Activated CD8-positive, alpha-beta memory T cell treated with anti-CD3 and anti-CD28 coated beads for 36 hours (primary cell): Measurements from ENCODE around the gene DSCAM. TPM values are rescaled to one million over a fixed set of nuclear protein-coding genes. Genes with fewer than 3 reads are reported as not detected.

Source experiments
- CTCF ChIA-PET: fragments of 350-600 bp; sonication (Branson Sonifier 250); formaldehyde crosslinking; loops from one replicate; lab custom pipeline; 2021; ENCODE audit warnings: antibody characterized with exemption; lab: Charles Lee
- POLR2A ChIA-PET: fragments of 350-600 bp; sonication (Branson Sonifier 250); formaldehyde crosslinking; loops from one replicate; lab custom pipeline; 2021; ENCODE audit warnings: antibody characterized with exemption; lab: Charles Lee
- total RNA-seq, 2 experiments: library from RNA; stranded (reverse); gene quantifications; one replicate each; pipeline ENCODE4 v1.2.3, GENCODE V29; 2021

The DSCAM gene
- total RNA-seq, 2 experiments from 2014 or later: not detected

GRCh38 chr21:40788635-40789034 is 58.3 kb downstream of the DSCAM start:
- CTCF ChIA-PET: no interaction called here
- POLR2A ChIA-PET: no interaction called here

GRCh38 chr21:40783404-40783803 is 63.6 kb downstream of the DSCAM start:
- ChIA-PET CTCF (no interaction called here), POLR2A (no interaction called here)

- CTCF ChIA-PET: no interaction called here
- POLR2A ChIA-PET: no interaction called here
Measured at GRCh38 chr21:40770435-40771055, 76.4 kb downstream of the DSCAM start.

GRCh38 chr21:40769231-40769630 is 77.7 kb downstream of the DSCAM start:
- ChIA-PET POLR2A (no interaction called here), CTCF (no interaction called here)

GRCh38 chr21:40768056-40768455 is 78.9 kb downstream of the DSCAM start:
- ChIA-PET POLR2A (no interaction called here), CTCF (interaction anchor here (0.7 kb wide), 1 partner anchor 10 kb away, joined by 5 read pairs; no protein-coding TSS in a partner anchor)

DNA sequence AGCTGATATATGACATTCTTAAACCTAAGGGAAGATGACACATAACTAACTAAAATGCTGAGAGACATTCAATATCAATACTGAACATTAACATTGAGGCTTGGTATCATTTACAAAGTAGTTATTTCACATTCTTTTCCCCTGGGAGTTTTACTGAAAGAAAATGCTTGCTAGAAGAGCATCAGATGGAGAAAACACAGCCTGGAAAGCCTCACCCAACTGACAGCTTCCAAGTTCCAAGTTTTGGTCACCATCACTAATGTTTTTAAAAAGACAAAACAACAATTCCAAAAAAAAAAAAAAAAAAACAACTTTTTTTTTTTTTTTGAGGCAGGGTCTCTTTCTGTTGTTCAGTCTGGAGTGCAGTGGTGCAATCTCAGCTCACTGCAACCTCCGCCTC is 80.6 kb downstream of the DSCAM start:
- POLR2A ChIA-PET: no interaction called here
- CTCF ChIA-PET: no interaction called here

GRCh38 chr21:40765811-40766210 is 81.1 kb downstream of the DSCAM start:
- POLR2A ChIA-PET: no interaction called here
- CTCF ChIA-PET: no interaction called here

DNA sequence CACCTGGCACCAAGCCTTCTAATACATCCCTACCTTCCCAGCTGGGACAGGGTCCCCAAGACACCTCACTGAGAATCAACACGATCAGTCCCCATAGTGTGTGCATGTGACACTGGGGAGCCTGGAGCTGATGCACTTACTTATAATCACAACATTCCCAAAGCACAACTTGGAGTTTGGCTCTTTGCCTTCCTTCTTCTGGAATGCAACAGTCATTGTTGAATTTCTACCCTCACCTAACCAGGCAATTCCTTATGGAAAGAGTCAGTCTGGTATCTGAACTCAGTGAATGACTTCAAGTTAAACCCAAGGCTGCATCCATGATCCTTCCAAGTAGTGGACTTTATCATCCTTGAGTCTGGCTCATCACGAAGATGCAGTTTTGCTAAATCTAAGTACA is 86.1 kb downstream of the DSCAM start:
- POLR2A ChIA-PET: no interaction called here

DNA sequence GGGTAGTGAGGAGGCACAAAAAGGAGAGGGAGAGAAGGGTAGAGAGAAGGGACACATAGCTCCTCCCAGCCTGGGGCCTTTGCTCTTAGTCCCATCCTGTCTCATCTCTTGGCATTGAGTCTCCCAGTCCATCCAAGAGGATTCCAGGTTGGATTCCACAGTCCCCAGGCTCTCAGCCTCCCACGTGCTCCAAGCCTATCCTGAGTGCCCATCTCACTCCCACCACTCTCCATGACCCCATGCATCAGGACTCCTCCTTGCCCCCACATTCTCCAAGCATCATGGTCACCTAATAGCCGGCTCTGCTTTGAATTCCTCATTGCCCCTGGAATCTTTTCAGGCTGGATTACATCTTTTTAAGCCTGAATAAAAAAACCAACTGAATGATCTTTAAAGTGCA is 87.9 kb downstream of the DSCAM start:
- POLR2A ChIA-PET: no interaction called here

More for the DNA sequence above, 86.1 kb downstream of the DSCAM start:
- CTCF ChIA-PET: no interaction called here

GRCh38 chr21:40757366-40757765 is 89.6 kb downstream of the DSCAM start:
- POLR2A ChIA-PET: no interaction called here

More for the DNA sequence above, 87.9 kb downstream of the DSCAM start:
- CTCF ChIA-PET: no interaction called here

GRCh38 chr21:40754466-40754865 is 92.5 kb downstream of the DSCAM start:
- ChIA-PET POLR2A (no interaction called here), CTCF (no interaction called here)

More at GRCh38 chr21:40757366-40757765, 89.6 kb downstream of the DSCAM start:
- CTCF ChIA-PET: no interaction called here

DNA sequence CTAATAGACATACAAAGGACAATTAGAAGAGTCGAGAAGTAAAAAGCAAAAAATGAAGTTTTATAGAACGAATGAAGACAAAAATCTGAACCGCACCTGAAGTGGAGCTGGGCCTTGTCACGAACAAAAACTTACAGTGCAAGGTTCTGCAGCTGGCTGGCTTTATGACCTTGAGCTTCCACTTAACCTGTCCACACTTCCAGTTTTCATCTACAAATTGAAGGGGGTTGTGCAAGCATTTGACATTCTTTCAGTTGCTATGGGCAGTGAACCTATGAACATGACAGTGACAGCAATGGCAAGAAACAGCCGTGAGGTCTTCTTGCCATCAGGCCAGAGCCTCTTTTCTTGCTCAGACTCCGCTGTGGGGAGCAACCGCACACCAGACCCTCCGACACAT is 93.2 kb downstream of the DSCAM start:
- POLR2A ChIA-PET: no interaction called here
- CTCF ChIA-PET: no interaction called here

- ChIA-PET CTCF (no interaction called here), POLR2A (interaction anchor here (0.7 kb wide), 1 partner anchor 28 kb away, joined by 3 read pairs; no protein-coding TSS in a partner anchor)
Measured at GRCh38 chr21:40752125-40752524, 94.8 kb downstream of the DSCAM start.

GRCh38 chr21:40751221-40751620 is 95.7 kb downstream of the DSCAM start:
- ChIA-PET CTCF (no interaction called here), POLR2A (no interaction called here)

- ChIA-PET POLR2A (no interaction called here), CTCF (no interaction called here)
Measured at GRCh38 chr21:40736145-40736544, 110.8 kb downstream of the DSCAM start.

DNA sequence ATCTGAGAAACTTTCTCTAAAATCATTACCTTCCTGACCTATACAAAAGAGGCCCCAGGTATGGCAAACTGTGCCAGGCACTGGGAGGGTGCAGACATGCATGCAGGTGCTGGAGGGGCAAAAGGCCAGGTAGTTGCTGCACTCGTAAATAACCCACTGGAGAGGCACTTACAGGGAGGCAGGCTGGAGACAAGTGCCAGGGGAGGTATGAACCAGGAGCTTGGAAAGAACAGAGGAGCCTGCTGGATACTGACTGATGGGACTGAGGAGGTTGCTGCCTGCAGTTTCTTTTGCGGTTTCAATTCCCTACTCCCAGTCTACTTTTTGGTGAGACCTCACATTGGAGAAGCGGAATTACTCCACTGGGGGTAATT is 113.9 kb downstream of the DSCAM start:
- CTCF ChIA-PET: no interaction called here
- POLR2A ChIA-PET: no interaction called here

DNA sequence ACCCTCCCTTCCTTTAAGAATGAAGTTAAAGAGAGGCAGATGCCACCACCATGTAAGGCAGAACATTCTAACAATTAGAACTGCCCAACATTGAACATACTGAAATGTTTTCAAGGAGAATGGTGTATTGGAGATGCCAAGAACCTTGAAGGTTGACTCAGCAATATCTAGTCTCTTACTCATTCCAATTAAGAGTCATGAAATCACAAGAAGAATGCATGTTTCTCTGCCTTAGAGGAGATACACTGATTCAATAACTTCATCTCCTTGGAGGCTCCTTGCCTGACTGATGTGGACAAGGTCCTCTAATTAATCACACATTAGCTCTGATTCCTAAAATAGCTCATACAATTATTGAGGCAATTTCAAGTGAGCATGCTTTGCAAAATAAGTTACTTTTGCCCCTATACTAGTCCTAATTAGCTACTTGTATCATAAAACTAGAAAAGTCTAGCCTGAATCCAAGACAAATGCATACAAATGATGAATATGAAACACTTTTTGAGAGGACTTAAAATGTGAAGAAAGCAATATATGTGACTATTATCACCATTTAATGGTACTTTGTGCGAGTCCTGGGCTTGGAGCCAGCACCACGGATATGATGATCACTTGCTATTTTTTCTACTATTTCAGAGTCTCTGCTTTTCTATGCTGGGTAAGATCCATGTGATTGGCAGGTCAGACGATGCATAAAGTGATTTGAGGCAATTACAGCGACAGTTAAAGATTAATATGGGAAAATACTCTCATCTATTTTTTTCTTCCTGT is 114.5 kb downstream of the DSCAM start:
- ChIA-PET POLR2A (no interaction called here), CTCF (no interaction called here)

DNA sequence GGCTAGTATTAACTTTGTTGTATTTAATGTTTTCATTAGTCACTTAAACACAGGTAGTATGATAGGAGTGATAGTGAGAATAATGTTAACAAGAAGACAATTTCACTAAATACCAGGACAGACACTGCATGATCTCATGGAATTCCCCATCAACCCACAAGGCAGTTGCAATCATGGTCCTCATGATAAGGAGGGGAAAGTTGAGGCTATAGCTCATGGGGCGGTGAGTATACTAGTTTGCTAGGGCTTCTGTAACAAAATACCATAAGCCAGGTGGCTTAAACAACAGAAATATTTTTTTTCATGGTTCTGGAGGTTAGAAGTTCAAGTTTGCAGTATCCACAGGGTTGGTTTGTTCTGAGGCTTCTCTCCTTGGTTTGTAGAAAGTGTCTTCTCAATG is 115.8 kb downstream of the DSCAM start:
- POLR2A ChIA-PET: no interaction called here
- CTCF ChIA-PET: no interaction called here

DNA sequence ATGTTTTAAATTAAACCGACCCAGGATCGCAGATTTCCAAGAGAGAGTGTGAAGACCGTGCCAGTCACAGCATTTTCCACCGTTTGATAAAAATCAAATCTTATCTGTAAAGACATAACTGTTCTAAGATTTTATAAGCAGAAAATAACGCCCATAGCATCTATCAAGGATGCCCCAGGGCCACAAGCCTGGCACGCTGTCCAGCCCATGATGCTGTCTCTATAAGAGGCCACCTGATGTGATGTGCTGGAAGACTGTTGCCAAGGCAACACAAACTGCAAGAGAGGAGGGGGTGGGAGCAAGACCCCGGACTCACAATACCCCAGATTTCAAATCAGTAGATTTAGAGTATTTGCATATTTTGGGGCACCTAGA is 116.5 kb downstream of the DSCAM start:
- ChIA-PET POLR2A (no interaction called here), CTCF (no interaction called here)

DNA sequence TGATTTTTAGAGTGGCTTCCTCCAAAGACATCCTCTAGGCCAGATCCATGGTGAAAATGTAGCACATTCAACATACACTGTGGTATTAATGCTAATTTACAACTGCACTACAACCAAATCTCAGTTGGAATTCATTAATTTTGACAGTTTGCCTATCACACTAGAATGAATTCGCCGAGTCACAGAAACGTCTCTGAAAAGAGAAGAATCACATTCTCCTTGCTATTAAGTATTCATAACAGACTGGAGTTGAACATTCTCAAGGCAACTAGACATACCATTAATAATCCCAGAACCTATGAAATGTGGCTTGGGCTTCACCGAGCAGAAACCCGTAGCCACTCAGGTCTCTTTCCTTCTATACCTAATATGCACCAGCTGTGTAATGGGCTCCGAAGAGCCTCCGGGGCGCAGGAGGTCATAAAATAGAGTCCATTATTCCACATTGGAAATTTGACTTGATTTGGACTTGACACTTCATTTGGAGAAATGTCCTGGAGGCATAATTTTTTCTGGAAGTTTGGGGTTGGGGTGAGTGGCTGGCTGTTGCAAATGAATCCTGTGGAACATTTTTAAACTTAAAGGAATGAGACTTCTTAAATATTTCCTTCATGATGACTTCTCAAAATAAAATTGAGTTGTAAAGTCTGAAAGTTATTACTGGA is 117.1 kb downstream of the DSCAM start:
- CTCF ChIA-PET: no interaction called here

GRCh38 chr21:40723966-40724365 is 123.0 kb downstream of the DSCAM start:
- ChIA-PET CTCF (no interaction called here), POLR2A (interaction anchor here (0.5 kb wide), 1 partner anchor 28 kb away, joined by 3 read pairs; no protein-coding TSS in a partner anchor)

More for the DNA sequence above, 117.1 kb downstream of the DSCAM start:
- POLR2A ChIA-PET: no interaction called here
